ENCODE data around the gene NAPSA. TPM values are rescaled to one million over a fixed set of nuclear protein-coding genes. Genes with fewer than 3 reads are reported as not detected.
"Not testable (repeated sequence)": the region's sequence is repeated elsewhere in the genome, so short reads cannot be mapped to it uniquely, and the experiment has no call there.

NAPSA gene
- 0.08 and 1.2 TPM in 2 replicates for total RNA-seq (2014; rRNA removed; shearing (Covaris generic))

- no peak for DNase-seq (ENCODE audit: low spot score)
Observed at GRCh38 chr19:50365434-50366306, at the start of gene NAPSA. TSS of gene NAPSA (minus strand) at chr19:50365639. CDS start at chr19:50365621, 18 bp downstream.

GRCh38 chr19:50413531-50413930 lies 48.1 kb upstream of the NAPSA start:
- DNase-seq (ENCODE audit: low spot score) = no peak

- no peak for DNase-seq (ENCODE audit: low spot score)
Observed at GRCh38 chr19:50413096-50413495, 47.7 kb upstream of the NAPSA start.

- DNase-seq (ENCODE audit: low spot score) = no peak
Observed at GRCh38 chr19:50412419-50412818, 47.0 kb upstream of the NAPSA start.

- DNase-seq (ENCODE audit: low spot score) = no peak
Observed at GRCh38 chr19:50410109-50410508, 44.7 kb upstream of the NAPSA start.

- no peak for DNase-seq (ENCODE audit: low spot score)
Observed at GRCh38 chr19:50409347-50409746, 43.9 kb upstream of the NAPSA start.

- DNase-seq (ENCODE audit: low spot score) = no peak
Observed at GRCh38 chr19:50406829-50407228, 41.4 kb upstream of the NAPSA start.

- no peak for DNase-seq (ENCODE audit: low spot score)
Observed at GRCh38 chr19:50406156-50406820, 40.8 kb upstream of the NAPSA start.

GRCh38 chr19:50402544-50403301 lies 37.3 kb upstream of the NAPSA start:
- no peak for DNase-seq (ENCODE audit: low spot score)

GRCh38 chr19:50401605-50402450 lies 36.4 kb upstream of the NAPSA start:
- no peak for DNase-seq (ENCODE audit: low spot score)

- no peak for DNase-seq (ENCODE audit: low spot score)
Observed at GRCh38 chr19:50399368-50399745, 33.9 kb upstream of the NAPSA start.

- DNase-seq (ENCODE audit: low spot score) = no peak
Observed at GRCh38 chr19:50398675-50399367, 33.4 kb upstream of the NAPSA start.

- DNase-seq (ENCODE audit: low spot score) = no peak
Observed at GRCh38 chr19:50394017-50394416, 28.6 kb upstream of the NAPSA start.

- no peak for DNase-seq (ENCODE audit: low spot score)
Observed at GRCh38 chr19:50393589-50393988, 28.1 kb upstream of the NAPSA start.

GRCh38 chr19:50392759-50393158 lies 27.3 kb upstream of the NAPSA start:
- DNase-seq (ENCODE audit: low spot score) = no peak

GRCh38 chr19:50390952-50391351 lies 25.5 kb upstream of the NAPSA start:
- not testable (repeated sequence) for DNase-seq (ENCODE audit: low spot score)

GRCh38 chr19:50390295-50390694 lies 24.9 kb upstream of the NAPSA start:
- DNase-seq (ENCODE audit: low spot score) = not testable (repeated sequence)

- no peak for DNase-seq (ENCODE audit: low spot score)
Observed at GRCh38 chr19:50387868-50388245, 22.4 kb upstream of the NAPSA start.

GRCh38 chr19:50387176-50387867 lies 21.9 kb upstream of the NAPSA start:
- DNase-seq (ENCODE audit: low spot score) = no peak

All from HT-29 (cell line).